HCT116 (cell line): Measurements from ENCODE around the gene BRSK2. TPM values are rescaled to one million over a fixed set of nuclear protein-coding genes. Genes with fewer than 3 reads are reported as not detected.

Experiments
- ATAC-seq: fragments of 200-7000 bp; cut with Tn5 transposase; 2 replicates; pipeline ENCODE4 v1.9.1; 2020; ENCODE audit warnings: mild to moderate bottlenecking, moderate library complexity
- BruUV-seq: library from RNA; stranded (reverse); fragments of 400-500 nt; replicated peaks from 2 replicates; lab custom pipeline; 2021; lab: Mats Ljungman, UMichigan
- CTCF ChIA-PET: fragments of 300-600 bp; sonication (Branson Sonifier 250); formaldehyde crosslinking; loops from one replicate; lab custom pipeline; 2021; ENCODE audit warnings: antibody characterized with exemption; lab: Charles Lee
- POLR2A ChIA-PET: fragments of 300-600, 350-600 bp; sonication (Branson Sonifier 250); formaldehyde crosslinking; loops from one replicate; lab custom pipeline; 2021; ENCODE audit warnings: antibody characterized with exemption; lab: Charles Lee
- RAD21 ChIA-PET, 2 experiments: fragments of 300-600 bp; sonication (Branson Sonifier 250); formaldehyde crosslinking; loops; one replicate each; lab custom pipeline; 2023; ENCODE audit warnings: low total read pairs in 2 of 2; ENCODE audit not compliant: uncharacterized antibody in 2 of 2, unreplicated experiment in 2 of 2, low non-redundant PET in 1 of 2; lab: Charles Lee
- DNase-seq: peaks from one replicate; pipeline ENCODE4 v3.0.0-alpha.2; 2010; ENCODE audit warnings: low read depth, low spot score
- H2AFZ ChIP-seq: fragments of 200-600 bp; shearing (Covaris generic), sonication (generic); 2 replicates; pipeline ENCODE4 v1.6.1; 2017; ENCODE audit warnings: low read depth, mixed run types, mixed read lengths, antibody characterized with exemption, low read length; ENCODE audit not compliant: poor library complexity, severe bottlenecking
- H3K27ac ChIP-seq: 2 replicates; pipeline ENCODE4 v1.5.1; 2012; ENCODE audit warnings: low read depth, low read length
- H3K27me3 ChIP-seq: fragments of 200-600 bp; sonication (generic); 2 replicates; pipeline ENCODE4 v1.6.1; 2016; ENCODE audit warnings: mixed run types, low read length, mixed read lengths; ENCODE audit not compliant: insufficient read depth
- H3K36me3 ChIP-seq, 2 experiments: fragments of 200-500 bp in 1 of 2; fragments of 200-600 bp in 1 of 2; sonication (Bioruptor generic) in 1 of 2; sonication (generic) in 1 of 2; 2 replicates each; pipeline versions ENCODE4 v1.5.1 to v1.6.1; 2014 to 2016; ENCODE audit warnings: low read length in 2 of 2, inconsistent platforms in 1 of 2, mixed read lengths in 1 of 2, mixed run types in 1 of 2; ENCODE audit not compliant: insufficient read depth in 2 of 2, control insufficient read depth in 1 of 2
- H3K4me1 ChIP-seq, 2 experiments: fragments of 200-600 bp in 1 of 2; sonication (generic) in 1 of 2; 2 replicates each; pipeline versions ENCODE4 v1.5.1 to v1.6.1; 2012 to 2017; ENCODE audit warnings: low read length in 2 of 2, inconsistent platforms in 1 of 2, mild to moderate bottlenecking in 1 of 2, mixed read lengths in 1 of 2, mixed run types in 1 of 2, moderate library complexity in 1 of 2; ENCODE audit not compliant: insufficient read depth in 2 of 2, control insufficient read depth in 1 of 2
- H3K4me2 ChIP-seq: fragments of 200-600 bp; sonication (generic); 2 replicates; pipeline ENCODE4 v1.6.1; 2017; ENCODE audit warnings: mixed run types, low read length, mixed read lengths
- H3K4me3 ChIP-seq, 2 experiments: fragments of 200-600 bp in 1 of 2; sonication (generic) in 1 of 2; replicated peaks in 1 of 2; 2 replicates each; pipeline ENCODE4 v1.5.1; 2011 to 2016; ENCODE audit warnings: low read length in 2 of 2, control low read depth in 1 of 2, low read depth in 1 of 2, mild to moderate bottlenecking in 1 of 2, mixed read lengths in 1 of 2, mixed run types in 1 of 2
- H3K79me2 ChIP-seq: fragments of 200-600 bp; sonication (generic); 2 replicates; pipeline ENCODE4 v1.6.1; 2017; ENCODE audit warnings: mild to moderate bottlenecking, mixed run types, low read length, moderate library complexity, mixed read lengths; ENCODE audit not compliant: insufficient read depth
- H3K9ac ChIP-seq: fragments of 200-600 bp; sonication (generic); 2 replicates; pipeline ENCODE4 v1.6.1; 2016; ENCODE audit warnings: low read length, mixed read lengths
- H3K9me2 ChIP-seq: fragments of 200-600 bp; sonication (generic), shearing (Covaris generic); 2 replicates; pipeline ENCODE4 v1.6.1; 2017; ENCODE audit warnings: mixed run types, mild to moderate bottlenecking, moderate library complexity; ENCODE audit not compliant: insufficient read depth
- H3K9me3 ChIP-seq, 2 experiments: fragments of 200-500 bp in 1 of 2; fragments of 200-600 bp in 1 of 2; sonication (Bioruptor generic) in 1 of 2; sonication (generic) in 1 of 2; 2 replicates each; pipeline ENCODE4 v1.6.1; 2014 to 2017; ENCODE audit warnings: low read length in 2 of 2, mixed read lengths in 2 of 2, inconsistent platforms in 1 of 2, low read depth in 1 of 2, mild to moderate bottlenecking in 1 of 2, mixed run types in 1 of 2, moderate library complexity in 1 of 2; ENCODE audit not compliant: control insufficient read depth in 1 of 2, insufficient read depth in 1 of 2
- H4K20me1 ChIP-seq: fragments of 200-600 bp; sonication (generic), shearing (Covaris generic); 2 replicates; pipeline ENCODE4 v1.6.1; 2017; ENCODE audit warnings: mixed run types, mild to moderate bottlenecking, moderate library complexity; ENCODE audit not compliant: insufficient read depth
- CBX3 ChIP-seq: IDR thresholded peaks from 2 replicates; pipeline ENCODE4 v1.6.1; 2012; ENCODE audit warnings: low read depth
- CEBPB ChIP-seq: IDR thresholded peaks from 2 replicates; pipeline ENCODE4 v1.6.1; 2012; ENCODE audit warnings: low read depth
- EGR1 ChIP-seq: IDR thresholded peaks from 2 replicates; pipeline ENCODE4 v1.6.1; 2012; ENCODE audit warnings: low read depth
- ELF1 ChIP-seq: IDR thresholded peaks from 2 replicates; pipeline ENCODE4 v1.6.1; 2012; ENCODE audit warnings: low read depth, borderline replicate concordance
- JUND ChIP-seq: IDR thresholded peaks from 2 replicates; pipeline ENCODE4 v1.6.1; 2012
- MAX ChIP-seq: IDR thresholded peaks from 2 replicates; pipeline ENCODE4 v1.6.1; 2012
- POLR2AphosphoS5 ChIP-seq: IDR thresholded peaks from 2 replicates; pipeline ENCODE4 v1.6.1; 2011; ENCODE audit warnings: mild to moderate bottlenecking, low read depth, low read length, moderate library complexity
- REST ChIP-seq: IDR thresholded peaks from 2 replicates; pipeline ENCODE4 v1.6.1; 2012; ENCODE audit warnings: low read depth
- SIN3A ChIP-seq: IDR thresholded peaks from 2 replicates; pipeline ENCODE4 v1.6.1; 2012; ENCODE audit warnings: low read depth
- SP1 ChIP-seq: IDR thresholded peaks from 2 replicates; pipeline ENCODE4 v1.6.1; 2012; ENCODE audit warnings: low read depth
- TCF7L2 ChIP-seq: IDR thresholded peaks from 2 replicates; pipeline ENCODE4 v1.7.0; 2011; ENCODE audit warnings: borderline replicate concordance, inconsistent platforms; ENCODE audit not compliant: insufficient read depth, insufficient read length; ENCODE audit errors: extremely low read depth
- YY1 ChIP-seq: IDR thresholded peaks from 2 replicates; pipeline ENCODE4 v1.6.1; 2011; ENCODE audit warnings: low read length, low read depth, moderate library complexity, mild to moderate bottlenecking; ENCODE audit not compliant: insufficient replicate concordance; ENCODE audit errors: extremely low read depth
- ZBTB33 ChIP-seq: IDR thresholded peaks from 2 replicates; pipeline ENCODE4 v1.6.1; 2011; ENCODE audit warnings: mild to moderate bottlenecking, low read length, moderate library complexity; ENCODE audit not compliant: insufficient replicate concordance; ENCODE audit errors: extremely low read depth
- ZNF274 ChIP-seq: fragments of 200-500 bp; sonication (Bioruptor generic); IDR thresholded peaks from 2 replicates; pipeline ENCODE4 v1.6.1; 2014; ENCODE audit warnings: mild to moderate bottlenecking, low read depth, low read length, inconsistent platforms
- intact Hi-C: fragments of 100-400 bp; cut with micrococcal nuclease; formaldehyde crosslinking; loops from 2 replicates; pipeline ENCODE4 v1.10.0; 2022
- total RNA-seq: library from RNA; stranded (reverse); gene quantifications from one replicate; pipeline ENCODE4 v1.2.1, GENCODE V29; 2021; ENCODE audit not compliant: unreplicated experiment

Gene BRSK2
- total RNA-seq, 1 experiment from 2014 or later: 14.0 TPM

GRCh38 chr11:1496091-1496760, 106.5 kb downstream of the BRSK2 start:
- CTCF ChIA-PET: interaction anchor here (1.1 kb wide), 1 partner anchor 9 kb away, joined by 3 read pairs; no protein-coding TSS in a partner anchor
- RAD21 ChIA-PET: no interaction called here
- H3K9ac ChIP-seq: no peak overlapping the region
- no peak overlapping the region for H3K27ac ChIP-seq
- H4K20me1 ChIP-seq: peaks cover 4% of the 10 kb centered on the region; the same call in 1 of the 2 replicates
- ATAC-seq (no peak), DNase-seq (no peak)
- peaks cover 52% of the 10 kb centered on the region for H3K79me2 ChIP-seq
- H3K4me1 ChIP-seq: no peaks in the 10 kb centered on the region
- no peak overlapping the region for H3K4me2 ChIP-seq
- H3K9me3 ChIP-seq: peaks cover 0 to 8% of the 10 kb centered on the region in 2 experiments; a peak in 1 of 4 replicates
- TF ChIP-seq CBX3: no peak
- intact Hi-C loops: no loop called here
- BruUV-seq: no TSS peak
- POLR2A ChIA-PET: no interaction called here
- no peak overlapping the region for H3K4me3 ChIP-seq
- no peaks in the 10 kb centered on the region for H3K36me3 ChIP-seq
- no peaks in the 10 kb centered on the region for H3K27me3 ChIP-seq
- H3K9me2 ChIP-seq: no peaks in the 10 kb centered on the region
- no peak overlapping the region for H2AFZ ChIP-seq

DNA sequence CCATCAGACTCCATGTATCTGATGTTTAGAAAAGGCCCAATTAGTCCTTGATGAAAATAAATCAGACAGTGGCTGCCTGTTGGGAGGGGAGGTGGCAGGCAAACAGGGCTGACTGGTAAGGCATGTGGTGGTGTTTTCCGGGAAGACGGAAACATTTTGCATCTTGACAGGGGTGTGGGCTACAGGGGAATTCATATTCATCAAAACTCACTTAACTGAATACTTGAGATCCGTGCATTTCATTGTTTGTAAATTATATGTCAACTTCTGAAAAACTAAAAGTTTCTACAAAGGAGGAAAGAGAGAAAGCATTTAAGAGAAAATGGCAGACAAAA, 107.0 kb downstream of the BRSK2 start:
- Histone ChIP-seq H3K79me2 (peaks cover 50% of the 10 kb centered on the region), H3K4me3 (no peak overlapping the region), H2AFZ (no peak overlapping the region), H3K4me2 (no peak overlapping the region), H3K9me3 (peaks cover 0 to 8% of the 10 kb centered on the region in 2 experiments; a peak in 1 of 4 replicates), H3K4me1 (no peaks in the 10 kb centered on the region), H3K9me2 (no peaks in the 10 kb centered on the region), H3K27me3 (no peaks in the 10 kb centered on the region), H3K27ac (no peak overlapping the region), H3K36me3 (no peaks in the 10 kb centered on the region), H3K9ac (no peak overlapping the region), H4K20me1 (peaks cover 4% of the 10 kb centered on the region; the same call in 1 of the 2 replicates)
- ChIA-PET POLR2A (no interaction called here), CTCF (interaction anchor here (1.1 kb wide), 1 partner anchor 9 kb away, joined by 3 read pairs; no protein-coding TSS in a partner anchor), RAD21 (no interaction called here)
- no peak for ATAC-seq
- no peak for DNase-seq
- intact Hi-C loops: no loop called here
- no peak for TF ChIP-seq SP1
- no peak for TF ChIP-seq CBX3
- TF ChIP-seq YY1: no peak
- TF ChIP-seq SIN3A: no peak
- TF ChIP-seq ZNF274: no peak
- TF ChIP-seq REST: no peak
- TF ChIP-seq MAX: no peak
- TF ChIP-seq EGR1: no peak
- TF ChIP-seq POLR2AphosphoS5: no peak
- TF ChIP-seq ZBTB33: no peak
- no peak for TF ChIP-seq ELF1
- no peak for TF ChIP-seq CEBPB
- no peak for TF ChIP-seq JUND
- TF ChIP-seq TCF7L2: no peak
- BruUV-seq: no TSS peak
